GM19452 (cell line): ENCODE results near the gene HIP1.
A peak's percentile ranks its signal among the peaks of the same experiment; 100 is the strongest.
"Not testable (repeated sequence)": the region's sequence is repeated elsewhere in the genome, so short reads cannot be mapped to it uniquely, and the experiment has no call there.

ENCODE experiments used
- ATAC-seq: cut with Tn5 transposase; IDR thresholded peaks from one replicate; pipeline ENCODE4 v1.9.1; 2021; ENCODE audit not compliant: unreplicated experiment

The HIP1 gene

GRCh38 chr7:75534727-75535307 lies 203.9 kb downstream of the HIP1 start:
- no peak for ATAC-seq

- no peak for ATAC-seq
Measured at GRCh38 chr7:75533926-75534325, 204.8 kb downstream of the HIP1 start.

- ATAC-seq, result no peak
Measured at GRCh38 chr7:75532639-75533038, 206.1 kb downstream of the HIP1 start.

GRCh38 chr7:75531359-75531821 lies 207.4 kb downstream of the HIP1 start:
- ATAC-seq, result no peak

- ATAC-seq, result not testable (repeated sequence)
Measured at GRCh38 chr7:75527224-75527722, 211.5 kb downstream of the HIP1 start.

GRCh38 chr7:75521727-75522126 lies 217.0 kb downstream of the HIP1 start:
- ATAC-seq, result not testable (repeated sequence)

GRCh38 chr7:75518842-75519241 lies 219.9 kb downstream of the HIP1 start:
- not testable (repeated sequence) for ATAC-seq

GRCh38 chr7:75509033-75509432 lies 229.7 kb downstream of the HIP1 start:
- ATAC-seq, result not testable (repeated sequence)

- not testable (repeated sequence) for ATAC-seq
Measured at GRCh38 chr7:75492020-75492419, 246.7 kb downstream of the HIP1 start, which contains the start of gene SPDYE5. SPDYE5 (plus strand) TSS chr7:75492320; CDS start chr7:75494048, 1,728 bp downstream.

- ATAC-seq, result peak; percentile 100
Measured at GRCh38 chr7:75485979-75486643, 252.6 kb downstream of the HIP1 start, which contains the start of gene POM121C. POM121C (minus strand) TSS chr7:75486299; CDS start chr7:75441496, 44,803 bp downstream.

GRCh38 chr7:75485355-75485978 lies 253.3 kb downstream of the HIP1 start:
- not testable (repeated sequence) for ATAC-seq
